ENCODE results near the gene TREML2.
"Not testable (repeated sequence)": the region's sequence is repeated elsewhere in the genome, so short reads cannot be mapped to it uniquely, and the experiment has no call there.

TREML2 gene

GRCh38 chr6:41208439-41209106, 7.6 kb upstream of the TREML2 start:
- no peak for DNase-seq

GRCh38 chr6:41204156-41204555, 3.2 kb upstream of the TREML2 start:
- DNase-seq, result no peak

- DNase-seq, result no peak
Observed at GRCh38 chr6:41201764-41202173, 820 bp upstream of the TREML2 start.

- peak; percentile 34 for DNase-seq
Observed at GRCh38 chr6:41200296-41200900, 551 bp downstream of the TREML2 start.

- no peak for DNase-seq
Observed at GRCh38 chr6:41199552-41200246, 1.2 kb downstream of the TREML2 start.

- DNase-seq, result no peak
Observed at GRCh38 chr6:41197234-41197633, 3.7 kb downstream of the TREML2 start.

- no peak for DNase-seq
Observed at GRCh38 chr6:41194386-41194785, 6.6 kb downstream of the TREML2 start.

- DNase-seq, result no peak
Observed at GRCh38 chr6:41193884-41194283, 7.1 kb downstream of the TREML2 start.

GRCh38 chr6:41193171-41193734, 7.7 kb downstream of the TREML2 start:
- DNase-seq, result no peak

- DNase-seq, result no peak
Observed at GRCh38 chr6:41191569-41191968, 9.4 kb downstream of the TREML2 start.

- DNase-seq, result no peak
Observed at GRCh38 chr6:41190791-41191190, 10.2 kb downstream of the TREML2 start.

- DNase-seq, result no peak
Observed at GRCh38 chr6:41189967-41190366, 11.0 kb downstream of the TREML2 start.

GRCh38 chr6:41189046-41189445, 11.9 kb downstream of the TREML2 start:
- not testable (repeated sequence) for DNase-seq

- no peak for DNase-seq
Observed at GRCh38 chr6:41187924-41188886, 12.7 kb downstream of the TREML2 start.

GRCh38 chr6:41186031-41186562, 14.9 kb downstream of the TREML2 start:
- DNase-seq, result no peak

GRCh38 chr6:41184761-41185160, 16.2 kb downstream of the TREML2 start:
- no peak for DNase-seq

- DNase-seq, result peak; percentile 45
Observed at GRCh38 chr6:41182069-41183034, 18.6 kb downstream of the TREML2 start.

GRCh38 chr6:41181566-41181965, 19.4 kb downstream of the TREML2 start:
- DNase-seq, result no peak

GRCh38 chr6:41179163-41179562, 21.8 kb downstream of the TREML2 start:
- DNase-seq, result no peak

- DNase-seq, result no peak
Observed at GRCh38 chr6:41177695-41178094, 23.3 kb downstream of the TREML2 start.

- DNase-seq, result no peak
Observed at GRCh38 chr6:41177287-41177686, 23.7 kb downstream of the TREML2 start.
